SKM-1 (cell line): Measurements from ENCODE around the gene GLDN.

Source experiments
- DNase-seq: peaks from one replicate; lab custom pipeline; 2025; ENCODE audit not compliant: unreplicated experiment; lab: John Stamatoyannopoulos, UW

Gene GLDN

DNA sequence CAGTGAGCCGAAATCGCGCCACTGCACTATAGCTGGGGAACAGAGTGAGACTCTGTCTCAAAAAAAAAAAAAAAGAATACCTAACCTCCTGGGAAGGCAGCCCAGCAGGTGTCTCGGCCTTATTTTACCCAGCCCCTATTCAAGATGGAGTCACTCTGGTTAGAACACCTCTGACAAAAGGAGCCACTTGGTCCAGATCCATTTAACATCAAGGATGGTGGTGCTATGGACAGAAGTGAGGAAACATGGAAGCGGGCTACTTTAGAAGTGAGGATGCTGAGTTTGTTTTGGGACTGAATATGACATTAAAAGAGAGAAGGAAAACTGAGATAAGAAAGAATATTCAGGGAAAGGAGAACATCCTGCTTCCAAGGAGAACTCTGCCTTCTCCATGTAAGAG, 14.7 kb downstream of the GLDN start:
- DNase-seq, result no peak

DNA sequence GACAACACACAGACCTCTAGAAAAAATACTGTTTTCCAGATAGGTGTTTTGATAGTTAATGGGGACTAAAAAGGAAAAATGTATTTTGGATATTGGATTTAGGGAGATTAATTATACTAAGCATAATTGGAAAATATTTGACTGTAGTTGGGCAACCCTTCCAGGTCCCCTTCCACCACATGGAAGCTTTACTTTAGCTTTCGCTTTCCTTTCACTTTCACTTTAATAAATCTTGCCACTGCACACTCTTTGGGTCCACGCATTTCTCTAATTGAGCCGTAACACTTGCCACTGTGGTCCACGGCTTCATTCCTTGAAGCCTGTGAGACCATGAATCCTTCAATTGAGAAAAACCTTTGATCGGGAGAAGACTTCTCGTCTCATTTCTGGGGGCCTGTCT, 15.5 kb downstream of the GLDN start:
- no peak for DNase-seq

DNA sequence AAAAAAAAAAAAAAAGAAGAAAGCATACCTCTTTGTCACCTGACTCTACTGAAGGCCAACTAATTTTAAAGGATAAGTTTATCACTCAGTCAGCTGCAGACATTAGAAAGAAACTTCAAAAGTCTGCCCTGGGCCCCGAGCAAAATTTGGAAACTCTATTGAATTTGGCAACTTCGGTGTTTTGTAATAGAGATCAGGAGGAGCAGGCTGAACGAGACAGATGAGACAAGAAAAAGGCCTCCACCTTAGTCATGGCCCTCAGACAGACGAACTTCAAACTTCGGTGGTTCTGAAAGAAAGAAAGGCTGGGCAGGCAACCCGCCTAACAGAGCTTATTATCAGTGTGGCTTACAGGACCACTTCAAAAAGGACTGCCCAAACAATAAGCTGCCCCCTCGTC, 18.5 kb downstream of the GLDN start:
- DNase-seq, result peak; percentile 18

DNA sequence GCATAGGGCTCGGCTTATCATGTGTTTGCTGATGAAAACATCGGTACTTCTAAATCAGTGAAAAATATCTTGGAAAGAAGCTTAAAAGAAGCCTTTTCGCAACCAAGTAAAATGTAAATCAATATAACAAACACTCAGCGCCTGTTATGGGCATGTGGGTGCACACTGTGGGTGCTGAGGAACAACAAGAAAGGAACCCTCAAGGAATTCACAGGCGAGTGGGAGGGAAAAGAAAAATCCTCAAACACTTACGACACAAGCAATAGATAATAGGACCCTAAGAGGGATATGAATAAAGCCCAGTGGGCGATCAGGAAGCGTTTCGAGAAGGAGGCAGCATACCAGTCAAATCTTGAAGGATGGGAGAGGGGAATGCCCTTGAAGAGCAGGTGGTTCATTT, 21.9 kb downstream of the GLDN start:
- DNase-seq, result no peak

DNA sequence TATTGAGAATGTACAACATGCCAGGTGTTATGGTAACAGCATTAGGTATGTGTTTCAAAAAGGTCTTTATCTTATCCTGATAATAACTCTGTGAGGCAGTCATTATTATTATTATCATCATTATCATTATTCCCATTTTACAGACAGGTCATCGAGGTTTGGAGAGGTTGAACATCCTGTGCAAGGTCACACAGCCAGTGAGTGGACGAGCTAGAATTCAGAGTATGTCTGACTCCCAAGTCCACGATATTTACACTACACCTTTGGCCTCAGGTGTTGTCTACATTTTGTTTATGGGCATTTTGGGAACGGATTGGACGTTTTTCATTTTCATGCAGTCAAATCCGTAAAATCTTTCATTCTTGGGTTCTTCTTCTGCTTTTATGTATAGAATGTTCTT, 24.0 kb downstream of the GLDN start:
- no peak for DNase-seq

DNA sequence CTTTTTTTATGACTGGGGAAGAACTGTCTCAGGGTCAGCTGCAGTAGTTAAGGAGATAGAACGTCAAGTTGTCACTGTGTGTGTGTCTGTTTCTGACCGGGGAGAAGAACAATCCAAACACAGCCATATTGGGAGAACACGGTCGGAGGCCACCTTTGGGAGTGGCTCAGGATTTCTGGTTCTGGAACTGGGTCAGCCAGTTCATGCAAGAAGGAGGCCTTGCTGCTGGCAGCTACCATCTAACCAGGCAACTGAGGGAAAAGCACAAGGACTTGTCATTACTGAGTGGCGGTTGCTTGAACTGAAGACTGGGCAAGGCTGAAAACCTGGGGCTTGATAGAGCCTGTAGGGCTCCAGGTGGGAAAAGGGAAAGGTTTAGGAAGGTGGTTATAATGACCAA, 24.6 kb downstream of the GLDN start:
- no peak for DNase-seq

DNA sequence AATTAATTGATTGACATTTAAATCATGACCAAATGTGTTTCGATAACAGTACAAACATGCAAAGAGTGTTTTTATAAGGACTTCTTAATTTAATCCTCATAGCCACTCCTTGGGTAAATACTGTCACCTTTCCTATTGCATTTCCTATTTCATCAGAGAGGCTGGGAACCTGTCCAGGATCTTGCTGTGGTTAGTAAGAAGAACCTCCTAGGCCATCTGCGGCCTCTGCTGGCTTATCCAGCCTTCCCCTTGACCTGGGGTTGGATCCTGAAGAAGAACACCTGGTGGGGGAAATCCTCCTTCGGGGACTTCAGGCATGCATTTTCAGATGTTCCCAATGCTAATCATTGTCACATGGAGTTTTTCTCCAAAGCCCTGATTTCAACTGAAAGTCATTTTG, 25.5 kb downstream of the GLDN start:
- DNase-seq, result no peak

DNA sequence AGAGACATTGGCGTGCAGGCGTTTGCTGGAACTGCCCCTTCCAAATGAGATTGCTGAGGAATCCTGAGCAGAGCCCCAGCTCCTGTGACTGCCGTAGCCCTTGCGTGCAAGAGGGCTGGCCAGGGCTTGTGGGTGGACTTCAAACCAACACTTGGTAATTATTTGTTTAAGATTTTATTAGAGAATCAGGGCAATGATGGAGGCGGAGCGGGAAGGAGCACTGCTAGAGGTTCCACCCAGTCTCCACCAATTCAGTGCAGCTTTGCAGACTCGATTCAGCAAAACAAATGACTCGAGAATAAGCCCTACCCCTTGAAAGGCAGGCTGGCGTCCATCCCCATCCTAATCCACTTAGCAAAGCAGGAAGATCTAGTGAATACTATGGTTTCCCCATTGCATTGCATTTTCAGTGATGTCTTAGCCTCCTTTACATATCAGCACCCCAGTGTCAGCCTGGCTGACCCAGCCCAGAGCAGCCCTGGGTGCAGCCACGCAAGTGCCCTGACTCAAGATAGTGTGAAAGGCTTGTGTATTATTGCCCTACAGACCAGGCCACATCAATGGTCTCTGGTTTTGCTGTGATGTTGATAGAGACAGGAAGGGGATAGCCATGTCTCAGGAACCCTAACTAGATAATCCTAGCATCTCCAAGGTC, 26.0 kb downstream of the GLDN start:
- DNase-seq, result no peak

DNA sequence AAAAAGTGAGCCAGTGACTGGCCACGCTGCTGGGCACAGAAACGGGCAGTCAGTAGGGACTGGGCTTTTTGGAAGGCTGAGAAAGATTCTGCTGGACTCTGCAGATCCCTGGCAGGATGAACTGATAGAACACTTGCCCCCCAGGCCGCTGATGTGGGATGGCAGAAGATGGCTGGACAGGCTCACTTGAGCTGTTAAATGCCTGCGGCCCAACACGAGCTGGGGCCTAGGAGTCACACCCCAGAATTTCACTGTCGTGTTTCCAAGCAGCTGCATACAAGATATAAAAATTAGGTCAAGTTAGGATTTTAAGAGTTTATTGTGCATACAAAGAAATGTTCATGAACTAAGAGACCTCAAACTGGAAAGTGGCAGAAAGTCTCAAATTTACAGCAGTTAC, 26.9 kb downstream of the GLDN start:
- no peak for DNase-seq

DNA sequence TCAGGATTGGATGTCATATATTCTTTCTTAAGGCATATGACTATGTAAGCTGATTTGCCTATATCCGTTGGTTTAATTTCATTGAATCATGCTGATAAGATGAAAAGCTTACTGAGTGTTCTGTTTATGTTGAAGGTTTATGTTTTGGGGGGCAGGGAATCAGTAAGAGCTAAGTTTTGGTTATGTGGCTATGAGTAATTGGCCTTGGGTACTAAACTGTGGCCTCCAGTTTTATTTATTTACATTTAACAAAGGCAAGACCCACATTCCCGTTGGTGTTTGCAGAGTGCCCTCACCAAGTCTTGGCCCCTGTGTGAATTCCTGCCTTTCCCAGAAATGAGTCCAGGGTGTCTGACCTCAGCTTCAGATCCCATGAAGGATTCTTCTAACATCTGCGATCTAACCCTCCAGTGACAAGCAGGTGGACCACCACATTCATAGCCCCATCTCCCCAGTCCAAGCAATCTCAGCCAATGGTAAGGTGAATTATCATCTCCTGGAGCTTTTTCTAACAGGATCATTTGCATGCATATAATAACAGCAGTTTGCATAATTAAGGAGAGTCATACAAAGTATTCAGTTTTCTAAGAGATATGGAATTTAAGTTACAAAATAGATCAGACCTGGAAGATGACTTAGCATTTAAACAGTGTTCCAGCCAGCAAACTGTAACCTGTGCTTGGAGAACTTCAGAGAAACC, 27.4 kb downstream of the GLDN start:
- DNase-seq, result no peak

DNA sequence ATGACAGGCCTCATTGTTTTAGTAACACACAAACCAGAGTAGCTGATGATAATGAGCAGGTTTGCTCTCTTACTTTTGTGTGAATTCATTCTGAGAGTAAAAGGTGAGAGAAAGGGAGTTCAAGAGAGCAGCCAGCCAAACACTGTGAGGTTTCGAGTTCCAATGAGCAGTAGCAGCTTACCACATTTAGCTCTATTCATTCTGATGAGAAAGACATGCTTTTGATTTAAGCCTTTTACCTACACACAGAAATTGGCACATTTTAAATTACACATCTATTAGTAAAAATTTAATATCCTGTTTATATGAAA, 28.0 kb downstream of the GLDN start:
- DNase-seq, result no peak

DNA sequence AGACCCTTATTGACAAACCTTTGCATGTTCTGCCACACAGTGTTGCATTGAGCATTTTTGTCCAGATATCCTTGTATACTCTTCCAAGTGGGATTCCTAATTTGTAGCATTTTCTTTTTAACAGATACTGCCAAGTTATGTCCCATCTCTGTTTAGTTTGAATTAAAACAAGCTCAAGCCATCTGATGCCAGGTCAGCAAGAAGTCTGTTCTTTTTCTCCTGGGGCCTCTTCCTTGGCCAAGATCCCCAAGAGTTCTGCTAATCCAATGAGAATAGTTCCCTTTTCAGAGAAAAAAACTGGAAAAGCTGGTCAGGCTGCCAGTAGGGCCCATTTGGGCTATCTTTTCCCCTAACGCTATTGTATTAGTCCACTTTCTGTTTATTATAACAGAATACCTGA, 29.8 kb downstream of the GLDN start:
- DNase-seq, result no peak

DNA sequence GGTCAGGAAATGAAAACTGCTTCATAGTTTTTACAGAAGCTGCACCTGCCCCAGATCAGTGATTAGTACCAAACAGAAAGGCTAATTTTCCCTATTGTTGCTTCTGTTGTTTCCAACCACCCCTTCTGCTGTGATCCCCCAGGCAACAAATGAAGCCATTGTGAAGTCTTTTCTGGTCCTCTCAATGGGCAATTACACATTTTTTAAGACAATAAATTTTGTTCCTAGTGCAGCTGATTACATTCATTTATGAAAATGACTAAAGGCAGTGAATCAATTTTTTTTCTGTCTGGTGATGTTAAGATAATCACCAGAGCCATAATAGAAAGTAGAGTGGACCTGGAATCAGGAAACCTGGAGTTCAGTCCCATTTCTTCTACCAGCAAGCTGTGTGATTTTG, 32.7 kb downstream of the GLDN start:
- DNase-seq, result no peak

DNA sequence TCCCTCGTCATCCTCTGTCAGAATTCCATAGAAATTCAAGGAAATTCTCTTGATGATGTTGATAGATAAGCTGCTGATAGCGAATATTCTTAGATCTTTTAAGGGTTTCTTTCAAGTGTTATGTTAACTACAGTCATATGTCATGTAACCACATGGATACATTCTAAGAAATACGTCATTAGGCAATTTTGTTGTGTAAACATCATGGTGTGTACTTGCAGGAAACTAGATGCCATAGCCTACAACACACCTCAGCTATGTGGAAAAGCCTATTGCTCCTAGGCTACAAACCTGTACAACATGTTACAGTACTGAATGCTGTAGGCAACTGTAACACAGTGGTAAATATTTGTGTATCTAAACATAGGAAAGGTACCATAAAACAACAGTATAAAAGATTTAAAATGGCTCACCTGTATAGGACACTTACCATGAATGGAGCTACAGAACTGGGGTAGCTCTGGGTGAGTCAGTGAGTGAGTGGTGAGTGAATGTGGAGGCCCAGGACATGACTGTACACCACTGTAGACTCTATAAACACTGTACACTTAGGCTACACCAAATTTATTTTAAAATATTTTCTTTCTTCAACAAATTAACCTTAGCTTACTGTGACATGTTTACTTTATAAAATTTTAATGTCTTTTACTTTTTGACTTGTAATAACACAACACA, 34.6 kb downstream of the GLDN start:
- no peak for DNase-seq

DNA sequence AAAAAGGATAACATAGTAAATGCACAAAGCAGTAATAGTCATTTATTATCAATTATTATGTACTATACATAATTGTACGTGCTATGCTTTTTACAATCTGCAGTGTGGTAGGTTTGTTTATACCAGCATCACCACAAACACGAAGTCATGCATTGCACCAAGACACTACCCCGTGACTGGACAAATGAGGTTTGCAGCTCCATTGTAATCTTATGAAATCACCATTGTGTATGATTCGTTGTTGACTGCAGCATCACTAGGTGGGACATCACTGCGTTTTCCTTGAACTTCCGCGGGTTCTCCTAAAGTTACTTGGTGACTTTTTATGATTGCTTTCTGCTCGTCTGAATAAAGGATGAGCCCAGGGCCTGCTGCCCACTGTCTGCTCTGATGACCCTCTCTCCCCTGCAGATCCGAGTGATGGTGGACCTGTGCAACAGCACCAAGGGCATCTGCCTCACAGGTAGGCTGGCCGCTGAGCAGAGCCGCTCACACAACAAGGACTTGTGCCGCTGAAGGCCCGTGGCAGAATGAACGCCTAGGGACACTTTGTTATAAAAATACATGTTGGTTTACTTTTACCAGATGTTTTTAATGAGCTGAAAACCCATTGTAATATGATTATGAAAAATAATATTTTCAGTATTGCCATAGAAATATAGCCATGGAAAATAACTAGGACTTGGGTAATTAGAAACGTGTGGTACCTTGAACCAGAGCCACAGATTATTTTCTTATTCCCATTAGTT, 35.8 kb downstream of the GLDN start:
- no peak for DNase-seq

DNA sequence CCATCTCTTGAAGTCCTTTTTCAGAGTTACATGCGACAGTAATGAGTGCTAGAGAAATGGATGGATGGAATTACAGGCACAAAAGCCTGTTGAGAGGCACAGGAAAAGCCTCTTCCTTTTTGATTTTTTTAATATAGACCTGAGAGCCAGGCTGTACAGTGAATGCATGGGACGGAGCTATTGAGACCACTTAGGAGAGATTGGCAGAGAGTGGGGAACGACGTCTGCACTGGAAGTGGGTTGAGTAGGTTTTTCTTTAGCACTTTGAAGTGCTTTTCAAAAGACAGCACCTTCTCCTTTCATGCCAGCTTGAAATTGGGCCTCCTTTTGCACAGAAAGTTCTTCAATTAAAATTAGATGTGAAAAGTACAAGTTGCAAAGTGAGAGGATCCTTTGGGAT, 37.0 kb downstream of the GLDN start:
- DNase-seq, result no peak

DNA sequence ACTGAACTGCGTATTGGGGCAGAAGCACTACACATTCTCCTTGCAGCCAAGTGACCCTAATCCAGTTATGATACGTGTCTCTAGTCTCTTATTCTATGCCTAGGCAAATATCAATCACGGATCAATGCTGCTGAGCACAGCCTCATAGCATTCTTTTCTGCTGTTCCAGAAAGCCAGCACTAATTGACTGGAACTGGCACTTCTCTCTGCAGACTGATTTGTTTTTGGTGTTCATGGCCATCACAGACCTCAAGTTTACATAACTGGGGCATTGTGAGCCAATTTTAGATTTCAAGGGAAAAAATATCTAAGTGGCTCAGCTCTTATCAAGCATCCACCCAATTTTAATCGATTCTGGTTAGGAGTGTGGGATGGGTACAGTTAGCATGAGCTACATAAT, 37.9 kb downstream of the GLDN start:
- DNase-seq, result no peak

DNA sequence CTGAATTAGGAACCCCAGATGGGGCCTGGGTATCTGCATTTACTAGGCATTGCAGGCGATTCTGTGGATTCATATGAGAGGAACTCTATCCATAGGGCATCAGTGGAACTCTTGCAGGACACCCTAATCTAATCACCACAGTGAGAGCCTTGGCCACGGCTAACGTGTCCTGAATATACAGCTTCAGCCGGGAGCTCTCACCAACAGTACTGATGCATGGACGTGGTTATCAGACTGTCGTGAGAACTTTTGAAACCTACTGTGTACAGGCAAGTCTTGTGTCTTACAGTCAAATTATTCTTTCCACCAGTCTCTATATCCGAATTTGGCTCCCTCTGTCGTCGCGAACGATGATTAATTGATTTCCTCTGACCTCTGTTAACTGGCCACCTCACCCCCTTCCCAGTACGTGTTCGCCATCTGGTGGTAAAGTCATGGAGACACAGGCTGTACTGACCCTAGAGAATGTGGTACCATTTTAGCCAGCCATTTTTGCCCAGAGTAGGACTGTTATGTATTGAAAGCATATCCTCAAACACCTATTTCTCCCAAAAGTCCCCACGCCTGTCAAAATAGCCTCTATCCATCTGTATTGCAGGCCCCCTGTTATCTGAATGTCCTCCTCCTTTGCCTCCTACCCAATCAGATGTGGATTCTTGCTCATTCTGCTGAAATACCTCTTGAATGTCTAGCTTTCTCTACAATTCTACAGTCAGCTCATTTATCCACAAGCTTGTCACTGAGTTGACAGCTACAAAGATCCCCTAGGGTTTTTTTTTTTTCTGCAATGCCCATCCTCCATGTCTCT, 39.7 kb downstream of the GLDN start:
- peak; percentile 76 for DNase-seq

DNA sequence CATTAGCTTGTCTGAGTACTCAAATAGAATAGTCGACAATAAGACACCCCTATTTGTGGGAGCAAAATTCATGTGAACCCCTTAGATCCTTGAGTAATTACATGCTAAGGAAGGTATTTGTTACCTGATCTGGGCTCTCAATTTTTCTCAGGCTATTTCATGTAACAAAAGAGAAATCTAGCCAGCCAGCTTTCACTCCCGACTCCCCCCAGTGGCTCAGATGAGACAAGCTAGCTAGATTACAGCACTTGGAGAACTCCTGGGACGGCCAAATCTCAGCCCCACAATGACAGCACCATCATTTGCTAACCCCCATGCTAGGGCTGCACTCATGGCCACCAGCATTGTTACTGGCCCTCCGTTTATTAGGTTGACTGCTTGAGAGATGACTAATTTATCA, 41.3 kb downstream of the GLDN start:
- DNase-seq, result no peak

DNA sequence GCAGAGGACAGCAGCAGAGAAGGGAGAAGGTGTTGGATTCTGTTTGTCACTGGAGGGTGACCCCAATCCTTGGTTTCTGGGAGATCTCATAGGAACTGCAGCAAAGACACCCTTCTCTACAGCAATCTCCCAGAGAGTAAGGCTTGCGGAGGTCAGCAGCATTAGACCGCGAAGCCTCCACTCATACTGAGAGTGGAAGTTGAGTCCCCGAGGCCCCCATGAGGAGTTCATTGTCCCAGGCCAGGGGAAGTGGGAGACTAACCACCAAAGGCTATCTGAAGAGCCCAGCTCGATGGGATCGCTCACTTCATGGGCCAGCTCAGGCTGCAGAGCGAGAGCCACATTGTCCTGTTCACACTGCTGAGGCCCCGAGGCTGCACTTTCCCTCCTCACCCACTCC, 44.6 kb downstream of the GLDN start:
- no peak for DNase-seq

DNA sequence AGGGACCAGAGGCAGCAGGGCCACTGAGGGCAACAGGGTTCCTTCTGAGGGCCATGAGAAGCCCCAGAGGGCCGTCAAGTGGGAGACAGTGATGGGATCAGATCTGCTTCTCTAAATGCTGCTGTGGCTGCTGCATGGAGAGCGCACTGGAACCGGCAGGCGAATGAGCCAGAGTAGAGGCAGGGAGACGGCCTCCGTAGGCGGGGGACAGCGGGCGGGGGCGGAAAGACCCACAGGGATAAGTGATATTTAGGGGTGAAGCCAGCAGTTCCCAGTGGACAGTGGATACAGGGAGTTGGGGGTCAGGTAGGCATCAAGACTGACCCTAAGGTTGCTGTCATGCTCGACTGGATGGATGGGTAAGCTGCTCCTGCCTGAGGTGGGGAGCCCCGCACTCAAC, 45.0 kb downstream of the GLDN start:
- DNase-seq, result no peak
